T-cell (primary cell): ENCODE measurements around the gene ATRNL1. TPM values are rescaled to one million over a fixed set of nuclear protein-coding genes. Genes with fewer than 3 reads are reported as not detected.
"Not testable (repeated sequence)": the region's sequence is repeated elsewhere in the genome, so short reads cannot be mapped to it uniquely, and the experiment has no call there.

Source experiments
- ATAC-seq, 4 experiments: fragments of 200-7000 bp in 3 of 4; fragments of 150-1000 bp in 1 of 4; cut with Tn5 transposase; replicated peaks in 1 of 4; 1 replicate in 3 of 4; 2 replicates in 1 of 4; pipeline ENCODE4 v1.10.0; 2021; ENCODE audit warnings: moderate library complexity in 3 of 4, mild to moderate bottlenecking in 2 of 4, moderate number of reproducible peaks in 1 of 4
- CTCF ChIA-PET, 2 donors: fragments of 300-600 bp; sonication (Branson Sonifier 250); formaldehyde crosslinking; loops; one replicate each; lab custom pipeline; 2022; ENCODE audit warnings: antibody characterized with exemption in 2 of 2; lab: Charles Lee
- POLR2A ChIA-PET, 2 donors: fragments of 300-600 bp; sonication (Branson Sonifier 250); formaldehyde crosslinking; loops; one replicate each; lab custom pipeline; 2022; ENCODE audit warnings: antibody characterized with exemption in 2 of 2; lab: Charles Lee
- DNase-seq, 35 experiments: peaks; one replicate each; pipeline versions ENCODE4 v3.0.0 to v3.0.0-alpha.2; 2013 to 2023
- H3K27ac ChIP-seq: one replicate; pipeline ENCODE4 v1.5.1; 2013; ENCODE audit warnings: low read length
- H3K27me3 ChIP-seq, 2 experiments: replicated peaks in 1 of 2; 1 replicate in 1 of 2; 2 replicates in 1 of 2; pipeline versions ENCODE4 v1.6.1 to v1.7.0; 2013; ENCODE audit warnings: low read length in 1 of 2, mixed read lengths in 1 of 2; ENCODE audit not compliant: control insufficient read depth in 2 of 2, insufficient read depth in 2 of 2; ENCODE audit errors: extremely low read depth in 1 of 2
- H3K36me3 ChIP-seq, 2 donors: 1 replicate in 1 of 2; 2 replicates in 1 of 2; pipeline versions ENCODE4 v1.6.1 to v1.7.0; 2013; ENCODE audit warnings: low read length in 1 of 2; ENCODE audit not compliant: control insufficient read depth in 2 of 2, insufficient read depth in 1 of 2; ENCODE audit errors: extremely low read depth in 1 of 2
- H3K4me1 ChIP-seq, 2 experiments: 1 replicate in 1 of 2; 2 replicates in 1 of 2; pipeline versions ENCODE4 v1.6.1 to v1.7.0; 2013; ENCODE audit warnings: low read length in 2 of 2, mixed read lengths in 1 of 2; ENCODE audit not compliant: insufficient read depth in 2 of 2, control insufficient read depth in 1 of 2; ENCODE audit errors: extremely low read depth in 1 of 2
- H3K4me3 ChIP-seq, 2 donors: 1 replicate in 1 of 2; 2 replicates in 1 of 2; pipeline versions ENCODE4 v1.5.1 to v1.7.0; 2013; ENCODE audit warnings: mild to moderate bottlenecking in 2 of 2, low read length in 1 of 2, moderate library complexity in 1 of 2; ENCODE audit not compliant: control insufficient read depth in 1 of 2; ENCODE audit errors: extremely low read depth in 1 of 2
- H3K9me3 ChIP-seq: 2 replicates; pipeline ENCODE4 v1.7.0; 2013
- H3K27ac Mint-ChIP-seq, 2 donors: one replicate each; pipeline ENCODE4 v1.8.0; 2020 to 2021; ENCODE audit warnings: mild to moderate bottlenecking in 2 of 2, mixed read lengths in 2 of 2
- H3K27me3 Mint-ChIP-seq, 2 donors: one replicate each; pipeline ENCODE4 v1.8.0; 2021 to 2022; ENCODE audit warnings: mixed read lengths in 2 of 2
- H3K36me3 Mint-ChIP-seq: one replicate; pipeline ENCODE4 v1.8.0; 2021; ENCODE audit warnings: mixed read lengths
- H3K4me1 Mint-ChIP-seq, 3 donors: one replicate each; pipeline ENCODE4 v1.8.0; 2020 to 2022; ENCODE audit warnings: mixed read lengths in 3 of 3, mild to moderate bottlenecking in 1 of 3
- H3K4me3 Mint-ChIP-seq, 3 donors: one replicate each; pipeline ENCODE4 v1.8.0; 2020 to 2022; ENCODE audit warnings: mild to moderate bottlenecking in 3 of 3, mixed read lengths in 3 of 3, moderate library complexity in 3 of 3
- H3K9me3 Mint-ChIP-seq, 3 donors: one replicate each; pipeline ENCODE4 v1.8.0; 2020 to 2022; ENCODE audit warnings: mixed read lengths in 3 of 3
- WGBS: methylation state at CpG from one replicate; pipeline ENCODE4 v1.1.5; 2013; ENCODE audit warnings: missing lambda C conversion rate; ENCODE audit not compliant: insufficient coverage; 5-methylcytosine and 5-hydroxymethylcytosine counted together
- total RNA-seq, 35 experiments: library from RNA in 6 of 35; stranded (reverse) in 6 of 35; fragments of 120-200 nt in 1 of 35; gene quantifications; one replicate each; pipeline versions ENCODE4 v1.2.1 to v1.2.4 and lab custom pipeline; 2013 to 2026

Gene ATRNL1
- total RNA-seq, 5 donors from 2014 or later (not counting 1 experiment from before 2014, with no cell fraction given) = 0.18 to 0.35 (median 0.20) TPM; not detected in 2

- H3K27me3 Mint-ChIP-seq = no peaks in the 10 kb centered on the region
- WGBS = no CpG with 5 or more reads among the region's 5 CpGs
- H3K4me1 Mint-ChIP-seq = no peaks in the 10 kb centered on the region
- no peak overlapping the region for H3K27ac ChIP-seq
- no peaks in the 10 kb centered on the region for H3K36me3 ChIP-seq
- H3K27ac Mint-ChIP-seq = no peak overlapping the region
- H3K27me3 ChIP-seq = no peaks in the 10 kb centered on the region
- peaks cover 0 to 4% (median 0%) of the 10 kb centered on the region in 3 donors for H3K9me3 Mint-ChIP-seq
- CTCF ChIA-PET = no interaction called here
- no peaks in the 10 kb centered on the region for H3K36me3 Mint-ChIP-seq
- no peak overlapping the region for H3K4me3 ChIP-seq
- H3K4me3 Mint-ChIP-seq = no peak overlapping the region
- no peak for ATAC-seq
- POLR2A ChIA-PET = no interaction called here
- DNase-seq = no peak
- H3K9me3 ChIP-seq = no peaks in the 10 kb centered on the region
- no peaks in the 10 kb centered on the region for H3K4me1 ChIP-seq
Measured at GRCh38 chr10:115727129-115727528, 634.0 kb downstream of the ATRNL1 start.

GRCh38 chr10:115744089-115744488 lies 650.9 kb downstream of the ATRNL1 start:
- no peaks in the 10 kb centered on the region for H3K27me3 ChIP-seq
- no CpG with 5 or more reads among the region's 1 CpG for WGBS

GRCh38 chr10:115745943-115746342 lies 652.8 kb downstream of the ATRNL1 start:
- ATAC-seq (no peak), DNase-seq (no peak)
- no peaks in the 10 kb centered on the region for H3K27me3 ChIP-seq
- no peaks in the 10 kb centered on the region for H3K36me3 Mint-ChIP-seq
- H3K27me3 Mint-ChIP-seq = no peaks in the 10 kb centered on the region
- no peaks in the 10 kb centered on the region for H3K4me1 Mint-ChIP-seq
- H3K9me3 ChIP-seq = no peaks in the 10 kb centered on the region
- H3K4me1 ChIP-seq = no peaks in the 10 kb centered on the region
- no CpG with 5 or more reads among the region's 2 CpGs for WGBS
- no peak overlapping the region for H3K27ac Mint-ChIP-seq
- H3K9me3 Mint-ChIP-seq = peaks cover 0 to 3% (median 2%) of the 10 kb centered on the region in 3 donors
- no peaks in the 10 kb centered on the region for H3K36me3 ChIP-seq
- no peak overlapping the region for H3K4me3 Mint-ChIP-seq
- ChIA-PET CTCF (no interaction called here), POLR2A (no interaction called here)
- no peak overlapping the region for H3K4me3 ChIP-seq
- no peak overlapping the region for H3K27ac ChIP-seq

More at GRCh38 chr10:115744089-115744488, 650.9 kb downstream of the ATRNL1 start:
- POLR2A ChIA-PET = no interaction called here
- DNase-seq = no peak
- H3K27ac ChIP-seq = no peak overlapping the region
- Mint-ChIP-seq H3K4me1 (no peaks in the 10 kb centered on the region), H3K4me3 (no peak overlapping the region), H3K9me3 (no peaks in the 10 kb centered on the region), H3K36me3 (no peaks in the 10 kb centered on the region), H3K27me3 (no peaks in the 10 kb centered on the region), H3K27ac (no peak overlapping the region)
- H3K9me3 ChIP-seq = no peaks in the 10 kb centered on the region
- ATAC-seq = no peak
- H3K4me3 ChIP-seq = no peak overlapping the region
- CTCF ChIA-PET = no interaction called here
- no peaks in the 10 kb centered on the region for H3K36me3 ChIP-seq
- no peaks in the 10 kb centered on the region for H3K4me1 ChIP-seq

GRCh38 chr10:115747811-115748210 lies 654.6 kb downstream of the ATRNL1 start:
- DNase-seq (no peak), ATAC-seq (no peak)
- H3K36me3 Mint-ChIP-seq = no peaks in the 10 kb centered on the region
- 71% methylated on average over 1 of the region's 2 CpGs for WGBS
- Histone ChIP-seq H3K4me3 (no peak overlapping the region), H3K36me3 (no peaks in the 10 kb centered on the region), H3K9me3 (no peaks in the 10 kb centered on the region), H3K4me1 (no peaks in the 10 kb centered on the region), H3K27ac (no peak overlapping the region), H3K27me3 (no peaks in the 10 kb centered on the region)
- no peak overlapping the region for H3K4me3 Mint-ChIP-seq
- H3K27ac Mint-ChIP-seq = no peak overlapping the region
- no peaks in the 10 kb centered on the region for H3K27me3 Mint-ChIP-seq
- H3K9me3 Mint-ChIP-seq = peaks cover 0 to 11% (median 5%) of the 10 kb centered on the region in 3 donors
- POLR2A ChIA-PET = no interaction called here
- no peaks in the 10 kb centered on the region for H3K4me1 Mint-ChIP-seq
- CTCF ChIA-PET = no interaction called here

- H3K36me3 ChIP-seq, H3K4me3 Mint-ChIP-seq, ATAC-seq, DNase-seq, H3K4me3 ChIP-seq, CTCF ChIA-PET, H3K4me1 ChIP-seq, H3K27ac ChIP-seq, H3K27me3 Mint-ChIP-seq, H3K27me3 ChIP-seq, H3K9me3 ChIP-seq, H3K36me3 Mint-ChIP-seq, H3K4me1 Mint-ChIP-seq, H3K27ac Mint-ChIP-seq: not testable (repeated sequence)
- POLR2A ChIA-PET = interaction anchor here in 1 of 2 donors (0.8 kb wide), 1 partner anchor 34 kb away, joined by 3 read pairs; no protein-coding TSS in a partner anchor
- 59% methylated on average over 4 of the region's 8 CpGs for WGBS
- peaks cover 7 to 25% (median 20%) of the 10 kb centered on the region in 3 donors for H3K9me3 Mint-ChIP-seq
Measured at GRCh38 chr10:115758488-115758887, 665.3 kb downstream of the ATRNL1 start.

- Histone ChIP-seq H3K4me3 (no peak overlapping the region), H3K27ac (no peak overlapping the region), H3K36me3 (no peaks in the 10 kb centered on the region), H3K9me3 (no peaks in the 10 kb centered on the region), H3K4me1 (no peaks in the 10 kb centered on the region), H3K27me3 (no peaks in the 10 kb centered on the region)
- H3K36me3 Mint-ChIP-seq = no peaks in the 10 kb centered on the region
- no peaks in the 10 kb centered on the region for H3K27me3 Mint-ChIP-seq
- H3K27ac Mint-ChIP-seq = no peak overlapping the region
- ChIA-PET CTCF (no interaction called here), POLR2A (no interaction called here)
- H3K4me1 Mint-ChIP-seq = no peaks in the 10 kb centered on the region
- WGBS = no CpG with 5 or more reads among the region's 1 CpG
- H3K9me3 Mint-ChIP-seq = peaks cover 7 to 20% (median 20%) of the 10 kb centered on the region in 3 donors
- H3K4me3 Mint-ChIP-seq = no peak overlapping the region
- ATAC-seq (no peak), DNase-seq (no peak)
Measured at GRCh38 chr10:115760131-115760530, 667.0 kb downstream of the ATRNL1 start.

GRCh38 chr10:115761166-115761565 lies 668.0 kb downstream of the ATRNL1 start:
- Histone ChIP-seq H3K4me1 (no peaks in the 10 kb centered on the region), H3K36me3 (no peaks in the 10 kb centered on the region), H3K27me3 (no peaks in the 10 kb centered on the region), H3K4me3 (no peak overlapping the region), H3K9me3 (no peaks in the 10 kb centered on the region), H3K27ac (no peak overlapping the region)
- H3K27ac Mint-ChIP-seq = no peak overlapping the region
- ChIA-PET POLR2A (no interaction called here), CTCF (no interaction called here)
- no peaks in the 10 kb centered on the region for H3K27me3 Mint-ChIP-seq
- ATAC-seq = no peak
- no CpG with 5 or more reads among the region's 2 CpGs for WGBS
- no peaks in the 10 kb centered on the region for H3K36me3 Mint-ChIP-seq
- no peaks in the 10 kb centered on the region for H3K4me1 Mint-ChIP-seq
- DNase-seq = no peak
- H3K4me3 Mint-ChIP-seq = no peak overlapping the region
- peaks cover 9 to 19% (median 18%) of the 10 kb centered on the region in 3 donors for H3K9me3 Mint-ChIP-seq
